HL-60 (cell line): ENCODE data around the gene TSHZ2.

Source experiments
- DNase-seq, 2 experiments: peaks; one replicate each; pipeline ENCODE4 v3.0.0-alpha.2; 2010 to 2020; ENCODE audit warnings: low read depth in 1 of 2, low spot score in 1 of 2
- H3K27ac ChIP-seq: fragments of 250-450 bp; sonication (Bioruptor Pico); replicated peaks from 2 replicates; pipeline ENCODE4 v1.5.1; 2020; ENCODE audit warnings: mild to moderate bottlenecking, moderate library complexity
- H3K27me3 ChIP-seq: fragments of 250-450 bp; sonication (Bioruptor Pico); 2 replicates; pipeline ENCODE4 v1.5.1; 2021; ENCODE audit warnings: mild to moderate bottlenecking, moderate library complexity; ENCODE audit not compliant: insufficient read depth, poor library complexity, severe bottlenecking
- H3K4me3 ChIP-seq: replicated peaks from 2 replicates; pipeline ENCODE4 v1.5.1; 2011; ENCODE audit warnings: mild to moderate bottlenecking, control low read depth, low read length; ENCODE audit not compliant: insufficient read depth
- GABPA ChIP-seq: IDR thresholded peaks from 2 replicates; pipeline ENCODE4 v1.6.1; 2012; ENCODE audit warnings: low read depth
- POLR2AphosphoS5 ChIP-seq: IDR thresholded peaks from 2 replicates; pipeline ENCODE4 v1.6.1; 2012; ENCODE audit warnings: low read depth
- SPI1 ChIP-seq: IDR thresholded peaks from 2 replicates; pipeline ENCODE4 v1.6.1; 2012; ENCODE audit warnings: low read depth, mild to moderate bottlenecking, borderline replicate concordance
- TF ChIP-seq, protein P1 (sequence below): IDR thresholded peaks from one replicate; pipeline ENCODE4 v1.5.1; 2011; ENCODE audit warnings: low read length, control low read depth, inconsistent platforms; ENCODE audit not compliant: insufficient read depth
- TF ChIP-seq, protein P2 (sequence below): IDR thresholded peaks from 2 replicates; pipeline ENCODE4 v1.6.1; 2012; ENCODE audit warnings: low read depth; ENCODE audit not compliant: insufficient replicate concordance

Gene TSHZ2

DNA sequence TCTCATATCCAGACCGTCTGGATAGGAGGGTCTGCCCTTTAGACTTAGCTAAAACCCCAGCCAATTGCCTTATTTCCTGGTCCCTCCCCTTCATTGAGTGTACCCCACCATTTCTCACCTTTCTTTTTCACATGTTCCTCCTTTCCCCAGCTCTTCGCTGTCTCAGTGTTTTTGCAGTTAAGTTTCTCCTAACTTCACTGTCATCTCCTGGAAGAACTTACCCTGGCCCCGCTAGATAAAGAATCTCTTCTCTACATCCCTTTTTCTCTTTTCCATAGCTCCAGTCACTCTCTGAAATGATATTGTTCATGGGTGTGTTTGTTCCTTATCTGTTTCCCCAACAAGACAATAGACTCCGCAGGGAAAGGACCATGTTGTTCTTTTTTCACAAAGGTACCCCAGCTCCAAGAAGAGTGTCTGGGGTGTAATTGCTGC lies 208.8 kb downstream of the TSHZ2 start:
- no peak for DNase-seq
- Histone ChIP-seq H3K4me3 (no peak overlapping the region), H3K27me3 (peaks cover 3% of the 10 kb centered on the region), H3K27ac (no peak overlapping the region)
- TF ChIP-seq GABPA (no peak), SPI1 (no peak), POLR2AphosphoS5 (no peak)
- TF ChIP-seq, protein P1, sequence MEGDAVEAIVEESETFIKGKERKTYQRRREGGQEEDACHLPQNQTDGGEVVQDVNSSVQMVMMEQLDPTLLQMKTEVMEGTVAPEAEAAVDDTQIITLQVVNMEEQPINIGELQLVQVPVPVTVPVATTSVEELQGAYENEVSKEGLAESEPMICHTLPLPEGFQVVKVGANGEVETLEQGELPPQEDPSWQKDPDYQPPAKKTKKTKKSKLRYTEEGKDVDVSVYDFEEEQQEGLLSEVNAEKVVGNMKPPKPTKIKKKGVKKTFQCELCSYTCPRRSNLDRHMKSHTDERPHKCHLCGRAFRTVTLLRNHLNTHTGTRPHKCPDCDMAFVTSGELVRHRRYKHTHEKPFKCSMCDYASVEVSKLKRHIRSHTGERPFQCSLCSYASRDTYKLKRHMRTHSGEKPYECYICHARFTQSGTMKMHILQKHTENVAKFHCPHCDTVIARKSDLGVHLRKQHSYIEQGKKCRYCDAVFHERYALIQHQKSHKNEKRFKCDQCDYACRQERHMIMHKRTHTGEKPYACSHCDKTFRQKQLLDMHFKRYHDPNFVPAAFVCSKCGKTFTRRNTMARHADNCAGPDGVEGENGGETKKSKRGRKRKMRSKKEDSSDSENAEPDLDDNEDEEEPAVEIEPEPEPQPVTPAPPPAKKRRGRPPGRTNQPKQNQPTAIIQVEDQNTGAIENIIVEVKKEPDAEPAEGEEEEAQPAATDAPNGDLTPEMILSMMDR = no peak
- TF ChIP-seq, protein P2, sequence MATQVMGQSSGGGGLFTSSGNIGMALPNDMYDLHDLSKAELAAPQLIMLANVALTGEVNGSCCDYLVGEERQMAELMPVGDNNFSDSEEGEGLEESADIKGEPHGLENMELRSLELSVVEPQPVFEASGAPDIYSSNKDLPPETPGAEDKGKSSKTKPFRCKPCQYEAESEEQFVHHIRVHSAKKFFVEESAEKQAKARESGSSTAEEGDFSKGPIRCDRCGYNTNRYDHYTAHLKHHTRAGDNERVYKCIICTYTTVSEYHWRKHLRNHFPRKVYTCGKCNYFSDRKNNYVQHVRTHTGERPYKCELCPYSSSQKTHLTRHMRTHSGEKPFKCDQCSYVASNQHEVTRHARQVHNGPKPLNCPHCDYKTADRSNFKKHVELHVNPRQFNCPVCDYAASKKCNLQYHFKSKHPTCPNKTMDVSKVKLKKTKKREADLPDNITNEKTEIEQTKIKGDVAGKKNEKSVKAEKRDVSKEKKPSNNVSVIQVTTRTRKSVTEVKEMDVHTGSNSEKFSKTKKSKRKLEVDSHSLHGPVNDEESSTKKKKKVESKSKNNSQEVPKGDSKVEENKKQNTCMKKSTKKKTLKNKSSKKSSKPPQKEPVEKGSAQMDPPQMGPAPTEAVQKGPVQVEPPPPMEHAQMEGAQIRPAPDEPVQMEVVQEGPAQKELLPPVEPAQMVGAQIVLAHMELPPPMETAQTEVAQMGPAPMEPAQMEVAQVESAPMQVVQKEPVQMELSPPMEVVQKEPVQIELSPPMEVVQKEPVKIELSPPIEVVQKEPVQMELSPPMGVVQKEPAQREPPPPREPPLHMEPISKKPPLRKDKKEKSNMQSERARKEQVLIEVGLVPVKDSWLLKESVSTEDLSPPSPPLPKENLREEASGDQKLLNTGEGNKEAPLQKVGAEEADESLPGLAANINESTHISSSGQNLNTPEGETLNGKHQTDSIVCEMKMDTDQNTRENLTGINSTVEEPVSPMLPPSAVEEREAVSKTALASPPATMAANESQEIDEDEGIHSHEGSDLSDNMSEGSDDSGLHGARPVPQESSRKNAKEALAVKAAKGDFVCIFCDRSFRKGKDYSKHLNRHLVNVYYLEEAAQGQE = no peak

DNA sequence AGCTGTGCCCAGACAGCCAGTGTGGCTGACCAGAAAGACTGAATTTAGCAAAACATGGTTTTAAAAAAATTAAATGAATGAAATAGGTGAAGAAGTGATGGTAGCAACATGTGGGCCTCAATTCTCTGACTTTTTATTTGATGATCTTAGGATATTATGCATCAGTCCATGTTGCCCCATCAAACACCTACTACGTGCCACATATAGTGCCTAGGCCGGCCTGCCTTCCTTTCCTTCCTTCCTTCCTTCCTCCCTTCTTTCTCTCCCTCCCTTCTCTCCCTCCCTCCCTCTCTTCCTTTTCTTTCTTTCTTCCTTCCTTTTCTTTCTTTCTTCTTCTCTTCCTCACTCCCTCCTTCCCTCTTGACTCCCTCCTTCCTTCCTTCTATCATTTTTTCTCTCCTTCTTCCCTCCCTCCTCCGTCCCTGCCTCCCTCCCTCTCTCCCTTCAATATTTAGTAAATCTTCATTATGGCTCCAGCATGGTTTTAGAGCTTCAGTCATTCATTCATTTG lies 209.8 kb downstream of the TSHZ2 start:
- Histone ChIP-seq H3K27ac (no peak overlapping the region), H3K27me3 (peaks cover 3% of the 10 kb centered on the region), H3K4me3 (no peak overlapping the region)
- TF ChIP-seq, protein P1 = no peak
- TF ChIP-seq GABPA = no peak
- TF ChIP-seq, protein P2 = no peak
- no peak for TF ChIP-seq SPI1
- TF ChIP-seq POLR2AphosphoS5 = no peak
- no peak for DNase-seq

DNA sequence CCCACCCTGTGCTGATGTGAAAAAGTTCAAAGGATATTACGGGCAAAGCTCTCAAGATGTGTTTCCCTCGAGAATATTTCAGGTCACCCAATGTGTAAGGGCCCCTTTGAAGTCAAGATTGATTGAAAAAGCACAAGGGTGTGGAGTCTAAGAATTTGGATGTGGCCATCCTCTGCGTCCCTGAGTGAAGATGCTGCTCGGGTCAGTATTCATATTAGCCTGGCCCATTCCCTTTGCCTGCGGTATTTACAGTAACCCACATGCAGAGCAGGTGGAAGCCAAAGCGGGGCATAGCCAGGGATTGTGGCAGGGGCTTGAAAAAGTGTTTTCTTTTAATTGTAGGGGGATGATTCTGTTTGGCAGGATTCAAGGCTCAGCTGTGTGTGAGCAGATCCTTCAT lies 211.0 kb downstream of the TSHZ2 start:
- no peak for DNase-seq
- TF ChIP-seq GABPA = no peak
- TF ChIP-seq POLR2AphosphoS5 = no peak
- TF ChIP-seq, protein P1 = no peak
- TF ChIP-seq, protein P2 = no peak
- TF ChIP-seq SPI1 = no peak
- H3K27me3 ChIP-seq = peaks cover 3% of the 10 kb centered on the region
- H3K27ac ChIP-seq = no peak overlapping the region
- H3K4me3 ChIP-seq = no peak overlapping the region
